Testis (tissue), 3 donors: ENCODE measurements around the gene PTPRT. TPM values are rescaled to one million over a fixed set of nuclear protein-coding genes. Genes with fewer than 3 reads are reported as not detected.

Experiments used
- DNase-seq: peaks from one replicate; pipeline ENCODE4 v3.0.0-alpha.2; 2019
- H3K27ac ChIP-seq, 2 donors: fragments of 200-600 bp; sonication (generic); one replicate each; pipeline ENCODE4 v1.5.1; 2019
- H3K27me3 ChIP-seq: fragments of 200-600 bp; sonication (generic); one replicate; pipeline ENCODE4 v1.5.1; 2019
- H3K36me3 ChIP-seq: fragments of 200-600 bp; sonication (generic); one replicate; pipeline ENCODE4 v1.5.1; 2017; ENCODE audit warnings: low read depth; ENCODE audit errors: missing control alignments
- H3K4me1 ChIP-seq: fragments of 200-600 bp; sonication (generic); one replicate; pipeline ENCODE4 v1.5.1; 2019
- H3K4me3 ChIP-seq, 2 donors: fragments of 200-600 bp; sonication (generic); one replicate each; pipeline ENCODE4 v1.5.1; 2017 to 2019
- H3K9me3 ChIP-seq: fragments of 200-600 bp; sonication (generic); one replicate; pipeline ENCODE4 v1.5.1; 2017
- CTCF ChIP-seq, 3 experiments: fragments of 450-650 bp in 2 of 3; fragments of 200-600 bp in 1 of 3; sonication (generic) in 1 of 3; IDR thresholded peaks; one replicate each; pipeline ENCODE4 v1.5.1; 2016 to 2019; ENCODE audit warnings: antibody characterized with exemption in 3 of 3, mild to moderate bottlenecking in 2 of 3, moderate library complexity in 1 of 3
- POLR2A ChIP-seq: fragments of 450-650 bp; IDR thresholded peaks from one replicate; pipeline ENCODE4 v1.6.1; 2017; ENCODE audit warnings: antibody characterized with exemption, mild to moderate bottlenecking, moderate library complexity
- WGBS, 2 donors: methylation state at CpG; one replicate each; pipeline ENCODE4 v1.1.5; 2018; 5-methylcytosine and 5-hydroxymethylcytosine counted together
- intact Hi-C: fragments of 100-400 bp; cut with DNase I; formaldehyde crosslinking; loops from one replicate; pipeline ENCODE4 v1.15.1; 2023; ENCODE audit warnings: low total_unique reads
- polyA plus RNA-seq: library from polyadenylated mRNA; stranded (reverse); fragments of 350-450 nt; fragmentation: Illumina TruSeq; extraction: RNeasy Lipid Tissue Mini Kit (QIAGEN cat#74804); gene quantifications from one replicate; pipeline ENCODE4 v1.2.3, GENCODE V29; 2014; ENCODE audit warnings: low read depth, low replicate concordance; ENCODE audit not compliant: insufficient read depth
- total RNA-seq, 2 donors: library from RNA; depleted of rRNA; stranded (reverse); fragments of >200 nt; gene quantifications; one replicate each; pipeline ENCODE4 v1.2.3, GENCODE V29; 2016

PTPRT gene
- total and polyA plus RNA-seq, 3 donors from 2014 or later = 2.3 to 2.5 (median 2.3) TPM

GRCh38 chr20:43057317-43057716, 132.4 kb downstream of the PTPRT start:
- no peak for DNase-seq
- intact Hi-C loops = no loop called here
- Histone ChIP-seq H3K9me3 (no peaks in the 10 kb centered on the region), H3K4me1 (no peaks in the 10 kb centered on the region), H3K27me3 (no peaks in the 10 kb centered on the region), H3K27ac (no peak overlapping the region), H3K36me3 (no peaks in the 10 kb centered on the region), H3K4me3 (no peak overlapping the region)
- TF ChIP-seq CTCF (IDR thresholded peaks at IDR 0.05) (no peak), POLR2A (no peak)

GRCh38 chr20:43055181-43055884, 134.4 kb downstream of the PTPRT start:
- H3K9me3 ChIP-seq = no peaks in the 10 kb centered on the region
- H3K4me3 ChIP-seq = no peak overlapping the region
- H3K27me3 ChIP-seq = no peaks in the 10 kb centered on the region
- H3K4me1 ChIP-seq = no peaks in the 10 kb centered on the region
- H3K27ac ChIP-seq = no peak overlapping the region
- TF ChIP-seq CTCF (IDR thresholded peaks at IDR 0.05) = no peak
- no peak for TF ChIP-seq POLR2A
- no peaks in the 10 kb centered on the region for H3K36me3 ChIP-seq
- intact Hi-C loops = no loop called here
- no peak for DNase-seq
- 46 to 47% methylated on average over 5 of the region's 5 CpGs for WGBS, 2 donors

GRCh38 chr20:43052532-43052931, 137.2 kb downstream of the PTPRT start:
- intact Hi-C loops = no loop called here
- H3K36me3 ChIP-seq = no peaks in the 10 kb centered on the region
- H3K9me3 ChIP-seq = no peaks in the 10 kb centered on the region
- no peak overlapping the region for H3K27ac ChIP-seq
- DNase-seq = no peak
- TF ChIP-seq CTCF (IDR thresholded peaks at IDR 0.05) = no peak
- WGBS, 2 donors = 78 to 90% methylated on average over 1 of the region's 1 CpG
- no peaks in the 10 kb centered on the region for H3K27me3 ChIP-seq
- no peaks in the 10 kb centered on the region for H3K4me1 ChIP-seq
- no peak overlapping the region for H3K4me3 ChIP-seq

- 47 to 61% methylated on average over 7 of the region's 7 CpGs for WGBS, 2 donors
- Histone ChIP-seq H3K4me3 (no peak overlapping the region), H3K27me3 (no peaks in the 10 kb centered on the region), H3K36me3 (no peaks in the 10 kb centered on the region), H3K9me3 (no peaks in the 10 kb centered on the region), H3K4me1 (no peaks in the 10 kb centered on the region), H3K27ac (no peak overlapping the region)
- intact Hi-C loops = no loop called here
- DNase-seq = no peak
- TF ChIP-seq POLR2A = no peak
- TF ChIP-seq CTCF (IDR thresholded peaks at IDR 0.05) = no peak
Measured at GRCh38 chr20:43046966-43047365, 142.7 kb downstream of the PTPRT start.

GRCh38 chr20:43043887-43044286, 145.8 kb downstream of the PTPRT start:
- Histone ChIP-seq H3K27ac (no peak overlapping the region), H3K36me3 (no peaks in the 10 kb centered on the region), H3K9me3 (no peaks in the 10 kb centered on the region), H3K4me3 (no peak overlapping the region), H3K4me1 (no peaks in the 10 kb centered on the region), H3K27me3 (no peaks in the 10 kb centered on the region)
- no peak for TF ChIP-seq POLR2A
- no peak for TF ChIP-seq CTCF (IDR thresholded peaks at IDR 0.05)
- 60 to 77% methylated on average over 4 of the region's 4 CpGs for WGBS, 2 donors
- intact Hi-C loops = no loop called here
- DNase-seq = no peak
